Gastrocnemius medialis (tissue), 4 donors: ENCODE measurements around the gene RFX7.

ENCODE experiments used
- CTCF ChIP-seq, 5 experiments: fragments of 450-650 bp in 3 of 5; fragments of 200-600 bp in 2 of 5; sonication (generic) in 2 of 5; IDR thresholded peaks in 4 of 5; conservative IDR thresholded peaks in 1 of 5; 1 replicate in 4 of 5; 2 replicates in 1 of 5; pipeline ENCODE4 v1.5.1; 2016 to 2019; ENCODE audit warnings: antibody characterized with exemption in 5 of 5, mild to moderate bottlenecking in 3 of 5, moderate library complexity in 3 of 5
- POLR2A ChIP-seq, 2 donors: fragments of 450-650 bp; IDR thresholded peaks; one replicate each; pipeline ENCODE4 v1.6.1; 2017; ENCODE audit warnings: antibody characterized with exemption in 2 of 2, mild to moderate bottlenecking in 2 of 2, moderate library complexity in 2 of 2

GRCh38 chr15:56102441-56102840, 141.2 kb downstream of the RFX7 start:
- TF ChIP-seq CTCF (IDR thresholded peaks at IDR 0.05 in 4 of 5, conservative IDR thresholded peaks at IDR 0.05 in 1 of 5) = no peak
- no peak for TF ChIP-seq POLR2A (IDR thresholded peaks at IDR 0.05)
